Measurements from ENCODE around the gene OR4D5.

Gene OR4D5

DNA sequence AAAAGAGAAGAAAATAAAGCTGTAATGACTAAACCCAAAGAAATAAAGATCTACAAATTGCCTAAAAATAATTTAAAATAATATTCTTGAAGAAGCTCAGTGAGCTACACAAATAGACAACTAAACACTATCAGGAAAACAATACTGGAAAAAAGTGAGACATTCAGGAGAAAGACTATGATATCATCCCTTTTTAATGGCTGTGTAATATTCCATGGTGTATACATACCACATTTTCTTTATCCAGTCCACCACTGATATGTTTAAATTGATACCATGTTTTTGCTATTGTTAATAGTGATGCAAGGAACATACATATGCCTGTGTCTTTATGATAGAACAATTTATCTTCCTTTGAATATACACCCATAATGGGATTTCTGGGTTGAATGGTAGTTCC is 17.3 kb downstream of the OR4D5 start:
- DNase-seq (ENCODE audit: low read depth) = no peak
- TF ChIP-seq, protein P1, sequence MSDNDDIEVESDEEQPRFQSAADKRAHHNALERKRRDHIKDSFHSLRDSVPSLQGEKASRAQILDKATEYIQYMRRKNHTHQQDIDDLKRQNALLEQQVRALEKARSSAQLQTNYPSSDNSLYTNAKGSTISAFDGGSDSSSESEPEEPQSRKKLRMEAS (IDR thresholded peaks at IDR 0.05; ENCODE audit: low read depth, low read length) = no peak
- TF ChIP-seq MYC (IDR thresholded peaks at IDR 0.05; ENCODE audit: low read depth, low read length) (no peak), POLR2A (IDR thresholded peaks at IDR 0.05; ENCODE audit: extremely low read depth, insufficient read length) (no peak)
- TF ChIP-seq, protein P2, sequence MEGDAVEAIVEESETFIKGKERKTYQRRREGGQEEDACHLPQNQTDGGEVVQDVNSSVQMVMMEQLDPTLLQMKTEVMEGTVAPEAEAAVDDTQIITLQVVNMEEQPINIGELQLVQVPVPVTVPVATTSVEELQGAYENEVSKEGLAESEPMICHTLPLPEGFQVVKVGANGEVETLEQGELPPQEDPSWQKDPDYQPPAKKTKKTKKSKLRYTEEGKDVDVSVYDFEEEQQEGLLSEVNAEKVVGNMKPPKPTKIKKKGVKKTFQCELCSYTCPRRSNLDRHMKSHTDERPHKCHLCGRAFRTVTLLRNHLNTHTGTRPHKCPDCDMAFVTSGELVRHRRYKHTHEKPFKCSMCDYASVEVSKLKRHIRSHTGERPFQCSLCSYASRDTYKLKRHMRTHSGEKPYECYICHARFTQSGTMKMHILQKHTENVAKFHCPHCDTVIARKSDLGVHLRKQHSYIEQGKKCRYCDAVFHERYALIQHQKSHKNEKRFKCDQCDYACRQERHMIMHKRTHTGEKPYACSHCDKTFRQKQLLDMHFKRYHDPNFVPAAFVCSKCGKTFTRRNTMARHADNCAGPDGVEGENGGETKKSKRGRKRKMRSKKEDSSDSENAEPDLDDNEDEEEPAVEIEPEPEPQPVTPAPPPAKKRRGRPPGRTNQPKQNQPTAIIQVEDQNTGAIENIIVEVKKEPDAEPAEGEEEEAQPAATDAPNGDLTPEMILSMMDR (IDR thresholded peaks at IDR 0.05; ENCODE audit: low read depth, low read length) = no peak
- no peak overlapping the region for H3K4me3 ChIP-seq (ENCODE audit: low read depth, low read length)

DNA sequence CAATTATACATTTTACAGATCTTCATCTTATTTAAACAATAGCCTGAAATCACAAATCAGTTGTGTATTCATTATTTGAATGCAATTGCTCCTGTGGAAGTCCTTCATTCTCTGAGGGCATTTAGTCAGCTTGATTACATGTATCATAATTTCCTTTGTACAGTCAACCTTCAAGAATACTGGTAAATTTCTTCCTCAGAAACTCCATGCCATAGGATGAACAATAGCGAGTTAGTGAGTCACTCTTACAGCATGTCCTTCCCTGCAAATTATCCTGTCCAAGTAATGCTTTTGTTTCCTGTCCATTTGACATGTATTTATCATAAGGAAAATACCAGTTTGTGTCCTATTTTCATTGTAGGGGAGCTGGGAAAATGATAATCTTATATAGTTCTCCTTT is 34.4 kb downstream of the OR4D5 start:
- no peak for DNase-seq (ENCODE audit: low read depth)
- TF ChIP-seq POLR2A (IDR thresholded peaks at IDR 0.05; ENCODE audit: extremely low read depth, insufficient read length) (no peak), MYC (IDR thresholded peaks at IDR 0.05; ENCODE audit: low read depth, low read length) (no peak)
- TF ChIP-seq, protein P2 (IDR thresholded peaks at IDR 0.05; ENCODE audit: low read depth, low read length) = no peak
- TF ChIP-seq, protein P1 (IDR thresholded peaks at IDR 0.05; ENCODE audit: low read depth, low read length) = no peak

DNA sequence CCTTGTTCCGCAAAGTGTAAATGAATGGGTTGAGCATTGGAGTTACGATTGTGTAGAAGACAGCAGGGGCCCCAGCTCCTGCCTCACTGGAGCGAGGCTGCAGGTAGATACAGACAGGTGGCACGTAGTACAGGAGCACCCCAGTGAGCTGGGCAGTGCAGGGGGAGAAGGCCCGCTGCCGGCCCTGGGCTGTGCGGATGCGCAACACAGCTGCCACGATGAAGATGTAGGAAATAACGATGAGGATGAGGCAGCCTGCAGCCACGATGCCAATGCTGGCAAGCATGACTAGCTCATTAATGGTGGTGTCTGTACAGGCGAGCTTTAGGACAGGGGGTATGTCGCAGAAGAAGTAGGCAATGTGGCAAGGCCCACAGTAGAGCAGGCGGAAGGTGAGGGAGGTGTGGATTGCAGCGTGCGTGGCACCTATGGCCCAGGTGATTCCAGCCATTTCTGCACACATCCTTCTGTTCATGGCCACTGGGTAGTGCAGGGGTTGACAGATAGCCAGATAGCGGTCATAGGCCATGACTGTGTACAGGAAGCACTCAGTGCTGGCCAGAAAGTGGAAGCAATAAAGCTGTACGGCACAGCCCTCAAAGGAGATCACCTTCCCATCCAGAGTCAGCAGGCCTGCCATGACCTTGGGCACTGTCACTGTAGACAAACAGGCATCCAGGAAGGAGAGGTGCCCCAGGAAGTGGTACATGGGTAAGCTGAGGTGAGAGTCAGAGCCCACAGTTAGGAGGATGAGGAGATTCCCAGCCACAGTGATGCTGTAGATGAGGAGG is 37.5 kb downstream of the OR4D5 start:
- no peak for DNase-seq (ENCODE audit: low read depth)
- TF ChIP-seq, protein P2 (IDR thresholded peaks at IDR 0.05; ENCODE audit: low read depth, low read length) = no peak
- TF ChIP-seq MYC (IDR thresholded peaks at IDR 0.05; ENCODE audit: low read depth, low read length) = no peak
- H3K4me3 ChIP-seq (ENCODE audit: low read depth, low read length) = no peak overlapping the region

More for the DNA sequence above, 34.4 kb downstream of the OR4D5 start:
- H3K4me3 ChIP-seq (ENCODE audit: low read depth, low read length) = no peak overlapping the region

DNA sequence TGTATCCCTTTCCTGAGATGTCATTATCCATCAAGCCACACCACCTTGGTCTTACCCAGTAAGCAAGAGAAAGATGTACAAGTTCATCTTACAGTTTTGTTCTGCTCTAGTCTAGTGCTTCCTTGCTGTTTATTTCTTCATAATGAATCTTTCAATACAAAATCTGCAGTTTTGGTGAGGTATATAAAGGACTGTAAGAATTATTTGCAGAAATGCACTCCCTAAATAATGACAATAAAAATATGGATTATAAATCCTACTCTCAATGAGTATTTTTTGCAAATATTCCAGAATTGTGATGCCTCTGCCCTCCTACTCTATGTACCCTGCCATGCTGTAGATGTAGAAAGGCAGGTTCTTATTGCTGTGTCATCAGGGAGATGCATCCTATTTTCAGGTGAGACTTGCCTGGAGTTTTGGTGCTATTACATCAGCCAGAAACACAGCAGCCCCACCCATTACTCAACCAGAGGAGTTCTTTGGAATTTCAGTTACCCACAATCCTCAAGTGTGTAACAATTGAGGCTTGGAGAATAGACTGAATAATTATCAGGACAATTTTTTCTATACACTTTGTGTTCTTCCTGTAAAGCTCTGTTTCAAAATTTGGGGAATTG is 38.4 kb downstream of the OR4D5 start, which contains the start of gene OR10S1:
Gene OR10S1, minus strand, starts transcription at position 51 of the 617 bp plus-strand sequence. CDS start 117 bp downstream, outside the sequence.
- TF ChIP-seq, protein P1 (IDR thresholded peaks at IDR 0.05; ENCODE audit: low read depth, low read length) = no peak
- TF ChIP-seq, protein P2 (IDR thresholded peaks at IDR 0.05; ENCODE audit: low read depth, low read length) = no peak
- TF ChIP-seq POLR2A (IDR thresholded peaks at IDR 0.05; ENCODE audit: extremely low read depth, insufficient read length) (no peak), MYC (IDR thresholded peaks at IDR 0.05; ENCODE audit: low read depth, low read length) (no peak)
- no peak for DNase-seq (ENCODE audit: low read depth)
- H3K4me3 ChIP-seq (ENCODE audit: low read depth, low read length) = no peak within 1 kb of the TSS

DNA sequence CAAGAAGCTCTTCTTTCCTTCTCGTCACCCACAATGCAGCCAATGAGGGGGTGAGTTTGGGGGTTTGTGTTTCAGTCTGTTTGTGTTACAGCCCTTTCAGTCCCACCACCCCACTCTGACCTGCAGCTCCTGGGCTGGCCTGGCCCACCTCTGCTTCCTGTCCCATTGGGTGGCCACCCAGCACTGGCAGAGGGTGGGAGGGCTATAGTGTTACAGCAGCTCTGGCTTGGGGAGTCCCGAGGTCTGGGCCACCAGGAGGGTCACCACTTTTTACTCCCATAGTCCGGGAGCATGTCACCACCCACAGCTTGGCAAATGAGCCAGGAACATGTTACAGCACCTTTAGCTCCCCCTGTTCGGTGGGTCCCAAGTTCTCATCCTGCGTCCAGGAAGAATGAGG is 39.9 kb downstream of the OR4D5 start:
- no peak for DNase-seq (ENCODE audit: low read depth)
- H3K4me3 ChIP-seq (ENCODE audit: low read depth, low read length) = no peak overlapping the region
- TF ChIP-seq, protein P2 (IDR thresholded peaks at IDR 0.05; ENCODE audit: low read depth, low read length) = no peak
- TF ChIP-seq, protein P1 (IDR thresholded peaks at IDR 0.05; ENCODE audit: low read depth, low read length) = no peak
- TF ChIP-seq MYC (IDR thresholded peaks at IDR 0.05; ENCODE audit: low read depth, low read length) = no peak
- TF ChIP-seq POLR2A (IDR thresholded peaks at IDR 0.05; ENCODE audit: extremely low read depth, insufficient read length) = no peak

Measured in NB4 (cell line).